Liver (tissue), 9 donors: Measurements from ENCODE around the gene ERCC4. TPM values are rescaled to one million over a fixed set of nuclear protein-coding genes. Genes with fewer than 3 reads are reported as not detected.

ENCODE experiments used
- DNase-seq: peaks from one replicate; pipeline ENCODE4 v3.0.0-alpha.2; 2017; ENCODE audit warnings: low spot score
- H3K27ac ChIP-seq, 2 donors: one replicate each; pipeline ENCODE4 v1.7.0; 2013; ENCODE audit warnings: inconsistent platforms in 2 of 2, low read length in 2 of 2, control low read depth in 1 of 2, low read depth in 1 of 2, mild to moderate bottlenecking in 1 of 2
- H3K27me3 ChIP-seq, 4 donors: one replicate each; pipeline versions ENCODE4 v1.6.1 to v1.7.0; 2013; ENCODE audit warnings: low read length in 3 of 4, inconsistent platforms in 1 of 4, mild to moderate bottlenecking in 1 of 4, moderate library complexity in 1 of 4; ENCODE audit not compliant: control insufficient read depth in 4 of 4, insufficient read depth in 4 of 4
- H3K36me3 ChIP-seq, 4 donors: one replicate each; pipeline versions ENCODE4 v1.6.1 to v1.7.0; 2013; ENCODE audit warnings: low read length in 3 of 4, mild to moderate bottlenecking in 3 of 4, low read depth in 1 of 4, moderate library complexity in 1 of 4; ENCODE audit not compliant: control insufficient read depth in 4 of 4, insufficient read depth in 3 of 4
- H3K4me1 ChIP-seq, 4 donors: one replicate each; pipeline versions ENCODE4 v1.6.1 to v1.7.0; 2013; ENCODE audit warnings: low read length in 3 of 4, mild to moderate bottlenecking in 3 of 4, moderate library complexity in 1 of 4; ENCODE audit not compliant: control insufficient read depth in 4 of 4, insufficient read depth in 4 of 4
- H3K4me3 ChIP-seq, 3 donors: one replicate each; pipeline versions ENCODE4 v1.6.1 to v1.7.0; 2013; ENCODE audit warnings: low read length in 3 of 3, control low read depth in 1 of 3, low read depth in 1 of 3, mild to moderate bottlenecking in 1 of 3
- H3K9ac ChIP-seq, 2 donors: one replicate each; pipeline ENCODE4 v1.7.0; 2013; ENCODE audit warnings: low read length in 2 of 2, mild to moderate bottlenecking in 2 of 2, moderate library complexity in 2 of 2, control low read depth in 1 of 2, low read depth in 1 of 2
- H3K9me3 ChIP-seq, 4 donors: one replicate each; pipeline versions ENCODE4 v1.6.1 to v1.7.0; 2013; ENCODE audit warnings: low read length in 3 of 4; ENCODE audit not compliant: control insufficient read depth in 4 of 4
- FOXA1 ChIP-seq: IDR thresholded peaks from 2 replicates; pipeline ENCODE4 v1.6.1; 2016; ENCODE audit warnings: antibody characterized with exemption
- FOXA2 ChIP-seq: IDR thresholded peaks from 2 replicates; pipeline ENCODE4 v1.6.1; 2016; ENCODE audit warnings: antibody characterized with exemption
- GABPA ChIP-seq, 2 donors: IDR thresholded peaks in 1 of 2; conservative IDR thresholded peaks in 1 of 2; 2 replicates each; pipeline ENCODE4 v1.6.1; 2016; ENCODE audit warnings: antibody characterized with exemption in 2 of 2, mild to moderate bottlenecking in 1 of 2, moderate library complexity in 1 of 2
- HNF4A ChIP-seq, 2 donors: conservative IDR thresholded peaks; 2 replicates each; pipeline ENCODE4 v1.6.1; 2016; ENCODE audit warnings: antibody characterized with exemption in 2 of 2, mild to moderate bottlenecking in 2 of 2
- HNF4G ChIP-seq: IDR thresholded peaks from 2 replicates; pipeline ENCODE4 v1.6.1; 2016; ENCODE audit warnings: antibody characterized with exemption
- JUND ChIP-seq, 2 donors: IDR thresholded peaks; 2 replicates each; pipeline ENCODE4 v1.6.1; 2016; ENCODE audit warnings: antibody characterized with exemption in 2 of 2
- MAX ChIP-seq: IDR thresholded peaks from 2 replicates; pipeline ENCODE4 v1.6.1; 2016; ENCODE audit warnings: antibody characterized with exemption
- NR2F2 ChIP-seq: IDR thresholded peaks from 2 replicates; pipeline ENCODE4 v1.6.1; 2016; ENCODE audit warnings: antibody characterized with exemption
- RAD21 ChIP-seq, 2 donors: IDR thresholded peaks; 2 replicates each; pipeline ENCODE4 v1.6.1; 2016; ENCODE audit warnings: antibody characterized with exemption in 2 of 2, mild to moderate bottlenecking in 2 of 2
- RXRA ChIP-seq, 2 donors: IDR thresholded peaks; 2 replicates each; pipeline ENCODE4 v1.6.1; 2017 to 2018; ENCODE audit warnings: antibody characterized with exemption in 2 of 2, mild to moderate bottlenecking in 1 of 2
- YY1 ChIP-seq: IDR thresholded peaks from 2 replicates; pipeline ENCODE4 v1.6.1; 2016; ENCODE audit warnings: antibody characterized with exemption, mild to moderate bottlenecking
- WGBS: extraction: QIAGEN DNeasy Blood & Tissue Kit; methylation state at CpG from one replicate; pipeline ENCODE4 v1.1.7; 2013; 5-methylcytosine and 5-hydroxymethylcytosine counted together
- polyA plus RNA-seq, 2 donors: library from polyadenylated mRNA; stranded (reverse) in 1 of 2; unstranded in 1 of 2; fragments of 200-250 nt in 1 of 2; fragments of >200 nt in 1 of 2; fragmentation: Nextera tagmentation in 1 of 2; extraction: Ambion mirVana in 1 of 2; gene quantifications; one replicate each; pipeline versions ENCODE4 v1.2.1 to v1.2.3, GENCODE V29; 2013 to 2015
- total RNA-seq, 2 donors: library from RNA; depleted of rRNA; stranded (reverse); fragments of >200 nt; gene quantifications; one replicate each; pipeline ENCODE4 v1.2.3, GENCODE V29; 2014
- TF ChIP-seq, protein P1 (sequence below): IDR thresholded peaks from 2 replicates; pipeline ENCODE4 v1.6.1; 2016; ENCODE audit warnings: antibody characterized with exemption
- TF ChIP-seq, protein P2 (sequence below): IDR thresholded peaks from 2 replicates; pipeline ENCODE4 v1.6.1; 2016; ENCODE audit warnings: antibody characterized with exemption
- TF ChIP-seq, protein P3 (sequence below): IDR thresholded peaks from 2 replicates; pipeline ENCODE4 v1.6.1; 2016; ENCODE audit warnings: antibody characterized with exemption, mild to moderate bottlenecking
- TF ChIP-seq, protein P4 (sequence below): fragments of 150-350 bp; IDR thresholded peaks from 2 replicates; pipeline ENCODE4 v1.5.1; 2017; ENCODE audit warnings: improper control_type of control experiment, low read depth, low read length; ENCODE audit not compliant: missing input control
- donor health status: healthy.
- donor health status: healthy.
- donor health status: healthy.
- donor health status: healthy.
- donor health status: healthy.

The ERCC4 gene
- total and polyA plus RNA-seq, 4 donors, result 1.6 to 11.1 (median 4.9) TPM

DNA sequence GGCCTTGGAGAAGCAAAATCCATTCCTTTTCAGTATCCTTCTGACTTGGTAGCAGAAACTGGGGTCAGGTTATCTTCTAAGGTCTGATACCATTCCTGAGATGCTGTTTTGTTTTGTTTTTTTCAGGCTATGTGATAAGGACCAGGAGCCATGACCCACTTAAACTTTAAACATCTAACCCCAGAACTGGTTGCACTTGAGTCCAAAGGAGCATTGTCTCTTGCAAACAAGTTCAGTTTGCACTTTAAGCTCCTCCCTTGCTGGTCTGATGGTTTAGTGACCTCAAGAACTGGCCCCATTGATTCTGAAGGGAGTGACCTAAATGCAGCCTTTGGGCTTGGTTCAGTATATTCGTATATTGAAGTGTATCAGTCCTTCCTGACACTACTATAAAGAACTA is 75.2 kb downstream of the ERCC4 start (continued):
- TF ChIP-seq HNF4A (conservative IDR thresholded peaks at IDR 0.05) (peak; percentile 99 to 100), FOXA2 (peak; percentile 38), RAD21 (IDR thresholded peaks at IDR 0.05) (peak; percentile 22 to 65), FOXA1 (no peak), GABPA (IDR thresholded peaks at IDR 0.05 in 1 of 2, conservative IDR thresholded peaks at IDR 0.05 in 1 of 2) (no peak)
- TF ChIP-seq, protein P1, sequence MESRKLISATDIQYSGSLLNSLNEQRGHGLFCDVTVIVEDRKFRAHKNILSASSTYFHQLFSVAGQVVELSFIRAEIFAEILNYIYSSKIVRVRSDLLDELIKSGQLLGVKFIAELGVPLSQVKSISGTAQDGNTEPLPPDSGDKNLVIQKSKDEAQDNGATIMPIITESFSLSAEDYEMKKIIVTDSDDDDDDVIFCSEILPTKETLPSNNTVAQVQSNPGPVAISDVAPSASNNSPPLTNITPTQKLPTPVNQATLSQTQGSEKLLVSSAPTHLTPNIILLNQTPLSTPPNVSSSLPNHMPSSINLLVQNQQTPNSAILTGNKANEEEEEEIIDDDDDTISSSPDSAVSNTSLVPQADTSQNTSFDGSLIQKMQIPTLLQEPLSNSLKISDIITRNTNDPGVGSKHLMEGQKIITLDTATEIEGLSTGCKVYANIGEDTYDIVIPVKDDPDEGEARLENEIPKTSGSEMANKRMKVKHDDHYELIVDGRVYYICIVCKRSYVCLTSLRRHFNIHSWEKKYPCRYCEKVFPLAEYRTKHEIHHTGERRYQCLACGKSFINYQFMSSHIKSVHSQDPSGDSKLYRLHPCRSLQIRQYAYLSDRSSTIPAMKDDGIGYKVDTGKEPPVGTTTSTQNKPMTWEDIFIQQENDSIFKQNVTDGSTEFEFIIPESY, result peak; percentile 45

- 79% methylated on average over 11 of the region's 11 CpGs for WGBS
- peaks cover 0 to 33% (median 17%) of the 10 kb centered on the region in 4 donors for H3K4me1 ChIP-seq
- H3K9ac ChIP-seq, result no peak overlapping the region
- H3K9me3 ChIP-seq, result no peaks in the 10 kb centered on the region
- H3K27me3 ChIP-seq, result no peaks in the 10 kb centered on the region
- no peaks in the 10 kb centered on the region for H3K36me3 ChIP-seq
- TF ChIP-seq, protein P1, result no peak
- no peak for TF ChIP-seq MAX
- TF ChIP-seq NR2F2, result no peak
- no peak for TF ChIP-seq GABPA (IDR thresholded peaks at IDR 0.05 in 1 of 2, conservative IDR thresholded peaks at IDR 0.05 in 1 of 2)
- TF ChIP-seq YY1, result no peak
- no peak for TF ChIP-seq HNF4G
- TF ChIP-seq, protein P2, sequence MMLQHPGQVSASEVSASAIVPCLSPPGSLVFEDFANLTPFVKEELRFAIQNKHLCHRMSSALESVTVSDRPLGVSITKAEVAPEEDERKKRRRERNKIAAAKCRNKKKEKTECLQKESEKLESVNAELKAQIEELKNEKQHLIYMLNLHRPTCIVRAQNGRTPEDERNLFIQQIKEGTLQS, result no peak
- TF ChIP-seq, protein P3, sequence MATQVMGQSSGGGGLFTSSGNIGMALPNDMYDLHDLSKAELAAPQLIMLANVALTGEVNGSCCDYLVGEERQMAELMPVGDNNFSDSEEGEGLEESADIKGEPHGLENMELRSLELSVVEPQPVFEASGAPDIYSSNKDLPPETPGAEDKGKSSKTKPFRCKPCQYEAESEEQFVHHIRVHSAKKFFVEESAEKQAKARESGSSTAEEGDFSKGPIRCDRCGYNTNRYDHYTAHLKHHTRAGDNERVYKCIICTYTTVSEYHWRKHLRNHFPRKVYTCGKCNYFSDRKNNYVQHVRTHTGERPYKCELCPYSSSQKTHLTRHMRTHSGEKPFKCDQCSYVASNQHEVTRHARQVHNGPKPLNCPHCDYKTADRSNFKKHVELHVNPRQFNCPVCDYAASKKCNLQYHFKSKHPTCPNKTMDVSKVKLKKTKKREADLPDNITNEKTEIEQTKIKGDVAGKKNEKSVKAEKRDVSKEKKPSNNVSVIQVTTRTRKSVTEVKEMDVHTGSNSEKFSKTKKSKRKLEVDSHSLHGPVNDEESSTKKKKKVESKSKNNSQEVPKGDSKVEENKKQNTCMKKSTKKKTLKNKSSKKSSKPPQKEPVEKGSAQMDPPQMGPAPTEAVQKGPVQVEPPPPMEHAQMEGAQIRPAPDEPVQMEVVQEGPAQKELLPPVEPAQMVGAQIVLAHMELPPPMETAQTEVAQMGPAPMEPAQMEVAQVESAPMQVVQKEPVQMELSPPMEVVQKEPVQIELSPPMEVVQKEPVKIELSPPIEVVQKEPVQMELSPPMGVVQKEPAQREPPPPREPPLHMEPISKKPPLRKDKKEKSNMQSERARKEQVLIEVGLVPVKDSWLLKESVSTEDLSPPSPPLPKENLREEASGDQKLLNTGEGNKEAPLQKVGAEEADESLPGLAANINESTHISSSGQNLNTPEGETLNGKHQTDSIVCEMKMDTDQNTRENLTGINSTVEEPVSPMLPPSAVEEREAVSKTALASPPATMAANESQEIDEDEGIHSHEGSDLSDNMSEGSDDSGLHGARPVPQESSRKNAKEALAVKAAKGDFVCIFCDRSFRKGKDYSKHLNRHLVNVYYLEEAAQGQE, result no peak
- no peak for TF ChIP-seq JUND (IDR thresholded peaks at IDR 0.05)
- TF ChIP-seq FOXA2, result no peak
- TF ChIP-seq HNF4A (conservative IDR thresholded peaks at IDR 0.05), result no peak
- TF ChIP-seq RXRA (IDR thresholded peaks at IDR 0.05), result no peak
- TF ChIP-seq, protein P4, sequence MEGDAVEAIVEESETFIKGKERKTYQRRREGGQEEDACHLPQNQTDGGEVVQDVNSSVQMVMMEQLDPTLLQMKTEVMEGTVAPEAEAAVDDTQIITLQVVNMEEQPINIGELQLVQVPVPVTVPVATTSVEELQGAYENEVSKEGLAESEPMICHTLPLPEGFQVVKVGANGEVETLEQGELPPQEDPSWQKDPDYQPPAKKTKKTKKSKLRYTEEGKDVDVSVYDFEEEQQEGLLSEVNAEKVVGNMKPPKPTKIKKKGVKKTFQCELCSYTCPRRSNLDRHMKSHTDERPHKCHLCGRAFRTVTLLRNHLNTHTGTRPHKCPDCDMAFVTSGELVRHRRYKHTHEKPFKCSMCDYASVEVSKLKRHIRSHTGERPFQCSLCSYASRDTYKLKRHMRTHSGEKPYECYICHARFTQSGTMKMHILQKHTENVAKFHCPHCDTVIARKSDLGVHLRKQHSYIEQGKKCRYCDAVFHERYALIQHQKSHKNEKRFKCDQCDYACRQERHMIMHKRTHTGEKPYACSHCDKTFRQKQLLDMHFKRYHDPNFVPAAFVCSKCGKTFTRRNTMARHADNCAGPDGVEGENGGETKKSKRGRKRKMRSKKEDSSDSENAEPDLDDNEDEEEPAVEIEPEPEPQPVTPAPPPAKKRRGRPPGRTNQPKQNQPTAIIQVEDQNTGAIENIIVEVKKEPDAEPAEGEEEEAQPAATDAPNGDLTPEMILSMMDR, result no peak
- no peak overlapping the region for H3K4me3 ChIP-seq
- DNase-seq, result no peak
- no peak overlapping the region for H3K27ac ChIP-seq
Observed at GRCh38 chr16:13996778-13997288, 76.9 kb downstream of the ERCC4 start.
